ENCODE data around the gene TPM1. TPM values are rescaled to one million over a fixed set of nuclear protein-coding genes. Genes with fewer than 3 reads are reported as not detected.
A peak's percentile ranks its signal among the peaks of the same experiment; 100 is the strongest.

Gene TPM1
- total and polyA plus RNA-seq, 9 of the 15 experiments (the other 6 are each of a cell fraction or from before 2014, with no cell fraction given): 8.1 to 53.9 (median 43.1) TPM

DNA sequence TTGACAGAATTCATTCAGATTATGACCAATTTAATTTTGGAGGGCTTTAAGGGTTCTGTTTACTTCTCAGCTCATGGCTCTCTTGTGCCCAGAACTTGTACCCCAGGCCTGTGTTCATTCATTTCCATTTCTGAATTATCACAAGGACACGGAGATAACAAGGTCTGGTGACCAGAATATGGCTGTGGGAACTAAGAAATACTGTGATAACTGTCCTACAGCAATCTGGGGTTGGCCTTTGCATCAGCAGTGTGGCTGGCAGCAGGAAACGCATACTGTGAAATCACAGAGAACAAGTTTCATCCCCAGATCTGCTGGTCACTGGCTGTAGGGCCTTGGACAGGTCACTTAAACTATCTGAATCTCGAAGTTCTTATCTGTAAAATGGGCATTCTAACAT, 41.8 kb upstream of the TPM1 start:
- 0% methylated on average over 3 of the region's 3 CpGs for WGBS (ENCODE audit: insufficient coverage, low coverage, missing lambda C conversion rate)
- no peaks in the 10 kb centered on the region for H3K4me1 ChIP-seq (replicated peaks in 1 of 2; ENCODE audit: control insufficient read depth in 2 of 2, insufficient read depth in 2 of 2, low read length in 2 of 2)
- no peak overlapping the region for H3K27ac ChIP-seq (ENCODE audit: extremely low read depth, low read depth, low read length)
- ChIA-PET POLR2A (interaction anchor here (0.7 to 1.2 kb wide), 2 partner anchors 16 to 19 kb away, joined by 3 read pairs; no protein-coding TSS in a partner anchor), CTCF (ENCODE audit: low intra/inter-chr PET ratio) (no interaction called here)
- TF ChIP-seq MED1 (CRISPR knock-in tag; IDR thresholded peaks at IDR 0.05; ENCODE audit: borderline replicate concordance) (no peak), FOXM1 (IDR thresholded peaks at IDR 0.05; ENCODE audit: low read depth) (no peak), FOXM1 (CRISPR knock-in tag; IDR thresholded peaks at IDR 0.05; ENCODE audit: low read depth) (no peak), DACH1 (IDR thresholded peaks at IDR 0.05; ENCODE audit: partially characterized antibody) (no peak)
- no peaks in the 10 kb centered on the region for H3K79me2 ChIP-seq (ENCODE audit: control insufficient read depth, insufficient read depth, low read length)
- peaks cover 14 to 25% of the 10 kb centered on the region in 2 experiments; a peak in 3 of 5 replicates for H3K27me3 ChIP-seq (ENCODE audit: control insufficient read depth in 2 of 2, insufficient read depth in 2 of 2, low read length in 2 of 2)
- H3K9me3 ChIP-seq (replicated peaks; ENCODE audit: control insufficient read depth, insufficient read depth, low read depth, low read length): no peaks in the 10 kb centered on the region
- intact Hi-C loops (cut with micrococcal nuclease): no loop called here
- no peaks in the 10 kb centered on the region for H4K20me1 ChIP-seq (replicated peaks; ENCODE audit: control insufficient read depth, insufficient read depth, low read length)
- H2AFZ ChIP-seq (ENCODE audit: low read depth, low read length): no peak overlapping the region
- no peaks in the 10 kb centered on the region for H3K36me3 ChIP-seq (ENCODE audit: control insufficient read depth, insufficient read depth, low read length)
- no peaks in the 10 kb centered on the region for H3K9me1 ChIP-seq (ENCODE audit: control insufficient read depth, insufficient read depth, low read length)
- no peak overlapping the region for H3K4me2 ChIP-seq (ENCODE audit: insufficient read depth, low read length)
- FAIRE-seq (no peak), ATAC-seq (no peak), DNase-seq (ENCODE audit: extremely low read depth in 1 of 4, low spot score in 3 of 4) (no peak)
- no peak overlapping the region for H3K4me3 ChIP-seq
- H3K9ac ChIP-seq (ENCODE audit: insufficient read depth in 1 of 2, low read depth in 2 of 2, low read length in 2 of 2): no peak overlapping the region
- in situ Hi-C loops (cut with MboI): no loop called here
- no TSS peak for BruUV-seq (replicated peaks)

DNA sequence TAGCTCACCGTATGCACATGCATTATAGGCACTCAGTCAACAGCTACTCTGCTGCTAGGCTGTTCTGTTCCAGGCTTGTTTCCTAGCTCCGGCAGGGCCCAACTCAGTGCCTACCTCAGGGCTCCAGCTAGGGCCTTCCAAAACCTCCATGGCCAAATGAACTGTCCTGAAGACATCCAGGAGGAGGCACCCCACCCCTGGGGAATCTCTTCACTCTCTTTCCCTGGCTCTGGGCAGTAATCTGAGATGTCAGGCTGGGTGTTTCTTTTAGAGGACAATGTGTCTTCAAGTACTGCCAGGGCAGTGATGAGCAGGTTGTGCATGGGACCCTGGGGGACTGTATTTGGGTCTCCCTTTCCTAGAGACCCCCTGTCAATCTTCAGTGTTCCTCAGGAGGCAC, 38.3 kb upstream of the TPM1 start:
- POLR2A ChIA-PET: interaction anchor here (0.6 kb wide), 1 partner anchor 190 kb away, joined by 3 read pairs; no protein-coding TSS in a partner anchor
- Histone ChIP-seq H3K79me2 (ENCODE audit: control insufficient read depth, insufficient read depth, low read length) (no peaks in the 10 kb centered on the region), H3K27ac (ENCODE audit: extremely low read depth, low read depth, low read length) (no peak overlapping the region), H2AFZ (ENCODE audit: low read depth, low read length) (no peak overlapping the region), H3K4me1 (replicated peaks in 1 of 2; ENCODE audit: control insufficient read depth in 2 of 2, insufficient read depth in 2 of 2, low read length in 2 of 2) (no peaks in the 10 kb centered on the region), H3K36me3 (ENCODE audit: control insufficient read depth, insufficient read depth, low read length) (no peaks in the 10 kb centered on the region), H3K4me3 (no peak overlapping the region), H3K27me3 (ENCODE audit: control insufficient read depth in 2 of 2, insufficient read depth in 2 of 2, low read length in 2 of 2) (peaks cover 25 to 45% of the 10 kb centered on the region in 2 experiments), H3K4me2 (ENCODE audit: insufficient read depth, low read length) (no peak overlapping the region), H3K9me3 (replicated peaks; ENCODE audit: control insufficient read depth, insufficient read depth, low read depth, low read length) (no peaks in the 10 kb centered on the region), H3K9ac (ENCODE audit: insufficient read depth in 1 of 2, low read depth in 2 of 2, low read length in 2 of 2) (no peak overlapping the region), H4K20me1 (replicated peaks; ENCODE audit: control insufficient read depth, insufficient read depth, low read length) (no peaks in the 10 kb centered on the region), H3K9me1 (ENCODE audit: control insufficient read depth, insufficient read depth, low read length) (no peaks in the 10 kb centered on the region)
- in situ Hi-C loops (cut with MboI) (no loop called here), intact Hi-C loops (cut with micrococcal nuclease) (no loop called here)
- CTCF ChIA-PET (ENCODE audit: low intra/inter-chr PET ratio): no interaction called here
- no TSS peak for BruUV-seq (replicated peaks)
- TF ChIP-seq GABPB1 (CRISPR knock-in tag; IDR thresholded peaks at IDR 0.05) (no peak), ZBTB1 (CRISPR knock-in tag; IDR thresholded peaks at IDR 0.05; ENCODE audit: borderline replicate concordance, low read depth) (no peak), HNRNPLL (IDR thresholded peaks at IDR 0.05; ENCODE audit: low read depth, low read length, poor library complexity, severe bottlenecking) (no peak), NFRKB (IDR thresholded peaks at IDR 0.05; ENCODE audit: low read depth) (no peak), TBL1XR1 (IDR thresholded peaks at IDR 0.05; ENCODE audit: low read length in 2 of 2) (no peak)
- TF ChIP-seq, protein P1, sequence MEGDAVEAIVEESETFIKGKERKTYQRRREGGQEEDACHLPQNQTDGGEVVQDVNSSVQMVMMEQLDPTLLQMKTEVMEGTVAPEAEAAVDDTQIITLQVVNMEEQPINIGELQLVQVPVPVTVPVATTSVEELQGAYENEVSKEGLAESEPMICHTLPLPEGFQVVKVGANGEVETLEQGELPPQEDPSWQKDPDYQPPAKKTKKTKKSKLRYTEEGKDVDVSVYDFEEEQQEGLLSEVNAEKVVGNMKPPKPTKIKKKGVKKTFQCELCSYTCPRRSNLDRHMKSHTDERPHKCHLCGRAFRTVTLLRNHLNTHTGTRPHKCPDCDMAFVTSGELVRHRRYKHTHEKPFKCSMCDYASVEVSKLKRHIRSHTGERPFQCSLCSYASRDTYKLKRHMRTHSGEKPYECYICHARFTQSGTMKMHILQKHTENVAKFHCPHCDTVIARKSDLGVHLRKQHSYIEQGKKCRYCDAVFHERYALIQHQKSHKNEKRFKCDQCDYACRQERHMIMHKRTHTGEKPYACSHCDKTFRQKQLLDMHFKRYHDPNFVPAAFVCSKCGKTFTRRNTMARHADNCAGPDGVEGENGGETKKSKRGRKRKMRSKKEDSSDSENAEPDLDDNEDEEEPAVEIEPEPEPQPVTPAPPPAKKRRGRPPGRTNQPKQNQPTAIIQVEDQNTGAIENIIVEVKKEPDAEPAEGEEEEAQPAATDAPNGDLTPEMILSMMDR (IDR thresholded peaks at IDR 0.05 in 2 of 3, conservative IDR thresholded peaks at IDR 0.05 in 1 of 3; ENCODE audit: insufficient read depth in 2 of 3, low read depth in 1 of 3, low read length in 3 of 3): 0 out of 6 replicates have a peak, but pooled peaks of 1 of the 3 experiments have one; percentile 2
- TF ChIP-seq, protein P2, sequence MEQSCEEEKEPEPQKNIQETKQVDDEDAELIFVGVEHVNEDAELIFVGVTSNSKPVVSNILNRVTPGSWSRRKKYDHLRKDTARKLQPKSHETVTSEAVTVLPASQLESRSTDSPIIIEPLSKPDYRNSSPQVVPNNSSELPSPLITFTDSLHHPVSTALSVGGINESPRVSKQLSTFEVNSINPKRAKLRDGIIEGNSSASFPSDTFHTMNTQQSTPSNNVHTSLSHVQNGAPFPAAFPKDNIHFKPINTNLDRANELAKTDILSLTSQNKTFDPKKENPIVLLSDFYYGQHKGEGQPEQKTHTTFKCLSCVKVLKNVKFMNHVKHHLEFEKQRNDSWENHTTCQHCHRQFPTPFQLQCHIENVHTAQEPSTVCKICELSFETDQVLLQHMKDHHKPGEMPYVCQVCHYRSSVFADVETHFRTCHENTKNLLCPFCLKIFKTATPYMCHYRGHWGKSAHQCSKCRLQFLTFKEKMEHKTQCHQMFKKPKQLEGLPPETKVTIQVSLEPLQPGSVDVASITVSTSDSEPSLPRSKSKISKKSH (CRISPR knock-in tag; IDR thresholded peaks at IDR 0.05): no peak
- ATAC-seq (no peak; the same call in 2 of the 3 replicates), FAIRE-seq (no peak), DNase-seq (ENCODE audit: extremely low read depth in 1 of 4, low spot score in 3 of 4) (no peak)
- 0% methylated on average over 2 of the region's 2 CpGs for WGBS (ENCODE audit: insufficient coverage, low coverage, missing lambda C conversion rate)
